GM23248 (cell line): ENCODE data around the gene GPLD1. TPM values are rescaled to one million over a fixed set of nuclear protein-coding genes. Genes with fewer than 3 reads are reported as not detected.

Source experiments
- DNase-seq: peaks from one replicate; pipeline ENCODE4 v3.0.0-alpha.2; 2015
- H2AFZ ChIP-seq: fragments of 200-600 bp; sonication (generic); 2 replicates; pipeline ENCODE4 v1.6.1; 2016; ENCODE audit warnings: antibody characterized with exemption
- H3F3A ChIP-seq: fragments of 200-600 bp; sonication (generic); 2 replicates; pipeline ENCODE4 v1.6.1; 2016; ENCODE audit warnings: mild to moderate bottlenecking, antibody characterized with exemption, mixed run types; ENCODE audit not compliant: insufficient read depth
- H3K27ac ChIP-seq: fragments of 200-600 bp; sonication (generic); 2 replicates; pipeline ENCODE4 v1.5.1; 2016; ENCODE audit warnings: mild to moderate bottlenecking
- H3K27me3 ChIP-seq: fragments of 200-600 bp; sonication (generic); replicated peaks from 2 replicates; pipeline ENCODE4 v1.6.1; 2016; ENCODE audit warnings: mild to moderate bottlenecking; ENCODE audit not compliant: insufficient read depth
- H3K36me3 ChIP-seq: fragments of 200-600 bp; sonication (generic); 2 replicates; pipeline ENCODE4 v1.6.1; 2016; ENCODE audit warnings: low read depth, mild to moderate bottlenecking
- H3K4me1 ChIP-seq: fragments of 200-600 bp; sonication (generic); 2 replicates; pipeline ENCODE4 v1.6.1; 2016; ENCODE audit warnings: mild to moderate bottlenecking; ENCODE audit not compliant: insufficient read depth
- H3K4me2 ChIP-seq: fragments of 200-600 bp; sonication (generic); one replicate; pipeline ENCODE4 v1.6.1; 2016; ENCODE audit warnings: mild to moderate bottlenecking; ENCODE audit not compliant: unreplicated experiment
- H3K4me3 ChIP-seq: fragments of 200-600 bp; sonication (generic); 2 replicates; pipeline ENCODE4 v1.5.1; 2016; ENCODE audit warnings: mild to moderate bottlenecking
- H3K79me2 ChIP-seq: fragments of 200-600 bp; sonication (generic); 2 replicates; pipeline ENCODE4 v1.6.1; 2016; ENCODE audit warnings: mild to moderate bottlenecking; ENCODE audit not compliant: insufficient read depth
- H3K9ac ChIP-seq: fragments of 200-600 bp; sonication (generic); 2 replicates; pipeline ENCODE4 v1.6.1; 2016; ENCODE audit warnings: mild to moderate bottlenecking
- H3K9me2 ChIP-seq: fragments of 200-600 bp; sonication (generic); 2 replicates; pipeline ENCODE4 v1.6.1; 2016; ENCODE audit warnings: mixed run types, mild to moderate bottlenecking, moderate library complexity; ENCODE audit not compliant: insufficient read depth
- H3K9me3 ChIP-seq: fragments of 200-600 bp; sonication (generic); one replicate; pipeline ENCODE4 v1.6.1; 2017; ENCODE audit warnings: low read depth
- H4K20me1 ChIP-seq: fragments of 200-600 bp; sonication (generic); 2 replicates; pipeline ENCODE4 v1.6.0; 2016; ENCODE audit not compliant: insufficient read depth
- EZH2 ChIP-seq: fragments of 200-600 bp; sonication (generic); IDR thresholded peaks from 2 replicates; pipeline ENCODE4 v1.6.1; 2018; ENCODE audit warnings: antibody characterized with exemption, mild to moderate bottlenecking; ENCODE audit not compliant: insufficient read depth, poor library complexity, severe bottlenecking
- EZH2phosphoT487 ChIP-seq: fragments of 200-600 bp; sonication (generic); IDR thresholded peaks from 2 replicates; pipeline ENCODE4 v1.6.1; 2018; ENCODE audit warnings: antibody characterized with exemption, moderate library complexity, mild to moderate bottlenecking, low read depth; ENCODE audit not compliant: insufficient read depth
- WGBS, 2 experiments: methylation state at CpG; one replicate each; pipeline ENCODE4 v1.1.6; 2015 to 2017; ENCODE audit warnings: low lambda C conversion rate in 2 of 2, low coverage in 1 of 2; ENCODE audit errors: missing lambda C conversion rate in 2 of 2; 5-methylcytosine and 5-hydroxymethylcytosine counted together
- in situ Hi-C: fragments of 300-500 bp; cut with MboI; formaldehyde crosslinking; loops from 2 replicates; pipeline ENCODE4 v1.15.0; 2020
- polyA plus RNA-seq: library from polyadenylated mRNA; unstranded; fragments of >200 nt; fragmentation: Nextera tagmentation; extraction: Ambion mirVana; gene quantifications from 2 replicates; pipeline ENCODE4 v1.2.1, GENCODE V29; 2016
- total RNA-seq: library from RNA; depleted of rRNA; stranded (reverse); fragments of >200 nt; shearing (Covaris generic); gene quantifications from 2 replicates; pipeline ENCODE4 v1.2.3, GENCODE V29; 2014

GPLD1 gene
- total and polyA plus RNA-seq, 2 experiments from 2014 or later, result 0.09 to 0.97 TPM

- TF ChIP-seq EZH2, result no peak
- no peak for TF ChIP-seq EZH2phosphoT487
- WGBS, 2 experiments, result 80 to 83% methylated on average over 16 of the region's 16 CpGs
- H3K4me2 ChIP-seq, result no peak overlapping the region
- in situ Hi-C loops, result no loop called here
- no peak overlapping the region for H3K4me3 ChIP-seq
- no peaks in the 10 kb centered on the region for H3K27me3 ChIP-seq
- H3K36me3 ChIP-seq, result no peaks in the 10 kb centered on the region
- H3K4me1 ChIP-seq, result no peaks in the 10 kb centered on the region
- no peak overlapping the region for H3K9ac ChIP-seq
- H3K79me2 ChIP-seq, result no peaks in the 10 kb centered on the region
- H3F3A ChIP-seq, result no peaks in the 10 kb centered on the region; the same call in 1 of the 2 replicates
- no peak overlapping the region for H2AFZ ChIP-seq
- H3K9me3 ChIP-seq, result no peaks in the 10 kb centered on the region
- H4K20me1 ChIP-seq, result no peaks in the 10 kb centered on the region
- no peak overlapping the region for H3K27ac ChIP-seq
- no peak for DNase-seq
- H3K9me2 ChIP-seq, result no peaks in the 10 kb centered on the region
These were observed 48.3 kb downstream of the GPLD1 start for GRCh38 chr6:24440897-24441598.

GRCh38 chr6:24439858-24440539, 49.4 kb downstream of the GPLD1 start:
- Histone ChIP-seq H4K20me1 (no peaks in the 10 kb centered on the region), H3K4me1 (no peaks in the 10 kb centered on the region), H3F3A (no peaks in the 10 kb centered on the region; the same call in 1 of the 2 replicates), H3K36me3 (no peaks in the 10 kb centered on the region), H3K4me3 (no peak overlapping the region), H3K9ac (no peak overlapping the region), H3K27me3 (no peaks in the 10 kb centered on the region), H3K9me2 (no peaks in the 10 kb centered on the region), H3K79me2 (no peaks in the 10 kb centered on the region), H3K4me2 (no peak overlapping the region), H3K27ac (no peak overlapping the region), H2AFZ (no peak overlapping the region), H3K9me3 (no peaks in the 10 kb centered on the region)
- 76 to 77% methylated on average over 3 of the region's 3 CpGs for WGBS, 2 experiments
- TF ChIP-seq EZH2phosphoT487, result no peak
- TF ChIP-seq EZH2, result no peak
- in situ Hi-C loops, result loop anchor here (10.0 kb wide), 1 partner anchor 255 kb away; no protein-coding TSS in a partner anchor
- no peak for DNase-seq

GRCh38 chr6:24436979-24437378, 52.4 kb downstream of the GPLD1 start:
- Histone ChIP-seq H3K27me3 (no peaks in the 10 kb centered on the region), H2AFZ (no peak overlapping the region), H3K79me2 (no peaks in the 10 kb centered on the region), H3K27ac (no peak overlapping the region), H3K9ac (no peak overlapping the region), H3K4me2 (no peak overlapping the region), H3K4me3 (no peak overlapping the region), H3K36me3 (no peaks in the 10 kb centered on the region), H4K20me1 (no peaks in the 10 kb centered on the region), H3K9me3 (no peaks in the 10 kb centered on the region), H3F3A (no peaks in the 10 kb centered on the region), H3K4me1 (no peaks in the 10 kb centered on the region), H3K9me2 (no peaks in the 10 kb centered on the region)
- TF ChIP-seq EZH2phosphoT487 (no peak), EZH2 (no peak)
- DNase-seq, result no peak
- in situ Hi-C loops, result loop anchor here (10.0 kb wide), 1 partner anchor 258 kb away; no protein-coding TSS in a partner anchor
- 90 to 93% methylated on average over 14 of the region's 14 CpGs for WGBS, 2 experiments

GRCh38 chr6:24432611-24433010, 56.8 kb downstream of the GPLD1 start:
- 91 to 94% methylated on average over 9 of the region's 9 CpGs for WGBS, 2 experiments
- H3K27ac ChIP-seq, result no peak overlapping the region
- no peaks in the 10 kb centered on the region for H3K9me3 ChIP-seq
- no peaks in the 10 kb centered on the region for H3K36me3 ChIP-seq
- no peaks in the 10 kb centered on the region for H3K9me2 ChIP-seq
- H4K20me1 ChIP-seq, result no peaks in the 10 kb centered on the region
- no peak overlapping the region for H3K9ac ChIP-seq
- H3K4me2 ChIP-seq, result no peak overlapping the region
- in situ Hi-C loops, result loop anchor here (10.0 kb wide), 1 partner anchor 262 kb away; no protein-coding TSS in a partner anchor
- no peaks in the 10 kb centered on the region for H3K27me3 ChIP-seq
- H3K4me1 ChIP-seq, result peaks cover 14% of the 10 kb centered on the region
- no peaks in the 10 kb centered on the region for H3K79me2 ChIP-seq
- no peak for DNase-seq
- TF ChIP-seq EZH2 (no peak), EZH2phosphoT487 (no peak)
- H3F3A ChIP-seq, result peaks cover 28% of the 10 kb centered on the region
- H2AFZ ChIP-seq, result no peak overlapping the region
- H3K4me3 ChIP-seq, result no peak overlapping the region
